ENCODE measurements around the gene SYS1.

Gene SYS1

GRCh38 chr20:45404438-45404837, 41.5 kb downstream of the SYS1 start:
- Histone ChIP-seq H3K4me1 (ENCODE audit: insufficient read depth, low read length, severe bottlenecking) (peaks cover 12% of the 10 kb centered on the region), H3K27ac (ENCODE audit: low read depth, low read length, poor library complexity, severe bottlenecking) (no peak overlapping the region), H3K36me3 (ENCODE audit: insufficient read depth, low read length) (no peaks in the 10 kb centered on the region; the same call in 1 of the 2 replicates), H2AFZ (ENCODE audit: low read length) (no peak overlapping the region), H3K9me3 (ENCODE audit: low read length) (peaks cover 15% of the 10 kb centered on the region), H3K9ac (ENCODE audit: low read length) (no peak overlapping the region), H3K79me2 (ENCODE audit: insufficient read depth, low read length) (no peaks in the 10 kb centered on the region), H3K9me2 (ENCODE audit: low read depth, low read length) (no peaks in the 10 kb centered on the region), H3F3A (ENCODE audit: insufficient read depth, low read length) (no peaks in the 10 kb centered on the region), H3K4me3 (ENCODE audit: low read depth, low read length, poor library complexity, severe bottlenecking) (no peak overlapping the region), H3K4me2 (ENCODE audit: low read length) (no peak overlapping the region), H4K20me1 (ENCODE audit: insufficient read depth, low read length) (no peaks in the 10 kb centered on the region), H3K27me3 (ENCODE audit: insufficient read depth, low read length) (peaks cover 9% of the 10 kb centered on the region; the same call in 1 of the 2 replicates)
- no peak for TF ChIP-seq CTCF (IDR thresholded peaks at IDR 0.05; ENCODE audit: low read length)
- no peak for TF ChIP-seq EZH2 (IDR thresholded peaks at IDR 0.05; ENCODE audit: borderline replicate concordance, low read length)

- no peak overlapping the region for H2AFZ ChIP-seq (ENCODE audit: low read length)
- no peak overlapping the region for H3K27ac ChIP-seq (ENCODE audit: low read depth, low read length, poor library complexity, severe bottlenecking)
- peak overlapping the region; percentile 45 for H3K4me3 ChIP-seq (ENCODE audit: low read depth, low read length, poor library complexity, severe bottlenecking)
- H3K27me3 ChIP-seq (ENCODE audit: insufficient read depth, low read length) = peaks cover 9% of the 10 kb centered on the region; the same call in 1 of the 2 replicates
- H3K4me2 ChIP-seq (ENCODE audit: low read length) = peak overlapping the region; percentile 40
- TF ChIP-seq EZH2 (IDR thresholded peaks at IDR 0.05; ENCODE audit: borderline replicate concordance, low read length) (no peak), CTCF (IDR thresholded peaks at IDR 0.05; ENCODE audit: low read length) (no peak)
- H3F3A ChIP-seq (ENCODE audit: insufficient read depth, low read length) = no peaks in the 10 kb centered on the region
- peaks cover 12% of the 10 kb centered on the region for H3K4me1 ChIP-seq (ENCODE audit: insufficient read depth, low read length, severe bottlenecking)
- no peaks in the 10 kb centered on the region for H4K20me1 ChIP-seq (ENCODE audit: insufficient read depth, low read length)
- no peaks in the 10 kb centered on the region; the same call in 1 of the 2 replicates for H3K36me3 ChIP-seq (ENCODE audit: insufficient read depth, low read length)
- H3K9me2 ChIP-seq (ENCODE audit: low read depth, low read length) = no peaks in the 10 kb centered on the region
- no peak overlapping the region for H3K9ac ChIP-seq (ENCODE audit: low read length)
- H3K79me2 ChIP-seq (ENCODE audit: insufficient read depth, low read length) = no peaks in the 10 kb centered on the region
- peaks cover 4% of the 10 kb centered on the region; the same call in 1 of the 2 replicates for H3K9me3 ChIP-seq (ENCODE audit: low read length)
Observed at GRCh38 chr20:45405571-45406259, 42.8 kb downstream of the SYS1 start.

GRCh38 chr20:45406260-45407066, 43.5 kb downstream of the SYS1 start:
- Histone ChIP-seq H3K4me3 (ENCODE audit: low read depth, low read length, poor library complexity, severe bottlenecking) (peak overlapping the region; percentile 45), H3K4me1 (ENCODE audit: insufficient read depth, low read length, severe bottlenecking) (peaks cover 12% of the 10 kb centered on the region), H3K9me3 (ENCODE audit: low read length) (peaks cover 3% of the 10 kb centered on the region; the same call in 1 of the 2 replicates), H3F3A (ENCODE audit: insufficient read depth, low read length) (no peaks in the 10 kb centered on the region), H3K27ac (ENCODE audit: low read depth, low read length, poor library complexity, severe bottlenecking) (no peak overlapping the region), H3K36me3 (ENCODE audit: insufficient read depth, low read length) (no peaks in the 10 kb centered on the region; the same call in 1 of the 2 replicates), H2AFZ (ENCODE audit: low read length) (no peak overlapping the region), H3K4me2 (ENCODE audit: low read length) (peak overlapping the region; percentile 40), H3K79me2 (ENCODE audit: insufficient read depth, low read length) (no peaks in the 10 kb centered on the region), H4K20me1 (ENCODE audit: insufficient read depth, low read length) (no peaks in the 10 kb centered on the region), H3K9me2 (ENCODE audit: low read depth, low read length) (no peaks in the 10 kb centered on the region), H3K9ac (ENCODE audit: low read length) (no peak overlapping the region), H3K27me3 (ENCODE audit: insufficient read depth, low read length) (peaks cover 9% of the 10 kb centered on the region; the same call in 1 of the 2 replicates)
- TF ChIP-seq EZH2 (IDR thresholded peaks at IDR 0.05; ENCODE audit: borderline replicate concordance, low read length) = no peak
- TF ChIP-seq CTCF (IDR thresholded peaks at IDR 0.05; ENCODE audit: low read length) = no peak

All from OCI-LY1 (cell line).